ENCODE measurements around the gene CLCN1.

DNA sequence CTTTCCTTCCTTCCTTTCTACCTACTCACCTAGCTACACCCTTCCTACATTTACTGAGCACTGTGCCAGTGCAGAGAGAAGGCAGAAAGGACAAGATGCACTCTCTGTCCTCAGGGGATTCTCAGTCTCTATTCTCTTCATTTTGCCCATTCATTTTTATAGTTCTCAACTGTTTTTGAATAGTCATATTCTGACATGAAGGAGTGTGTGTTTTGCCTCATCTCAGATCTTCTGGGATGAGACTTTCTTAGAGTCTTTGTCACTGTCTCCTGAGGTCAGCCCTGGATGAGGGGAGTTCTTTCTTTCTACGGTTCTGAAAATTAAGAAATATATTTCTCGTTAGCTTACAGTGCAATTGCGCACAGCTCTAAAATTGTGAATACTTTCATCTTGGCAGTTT is 21.3 kb downstream of the CLCN1 start:
- TF ChIP-seq EZH2 (IDR thresholded peaks at IDR 0.05; ENCODE audit: borderline replicate concordance, low read depth, low read length, severe bottlenecking), result no peak
- TF ChIP-seq, protein P1, sequence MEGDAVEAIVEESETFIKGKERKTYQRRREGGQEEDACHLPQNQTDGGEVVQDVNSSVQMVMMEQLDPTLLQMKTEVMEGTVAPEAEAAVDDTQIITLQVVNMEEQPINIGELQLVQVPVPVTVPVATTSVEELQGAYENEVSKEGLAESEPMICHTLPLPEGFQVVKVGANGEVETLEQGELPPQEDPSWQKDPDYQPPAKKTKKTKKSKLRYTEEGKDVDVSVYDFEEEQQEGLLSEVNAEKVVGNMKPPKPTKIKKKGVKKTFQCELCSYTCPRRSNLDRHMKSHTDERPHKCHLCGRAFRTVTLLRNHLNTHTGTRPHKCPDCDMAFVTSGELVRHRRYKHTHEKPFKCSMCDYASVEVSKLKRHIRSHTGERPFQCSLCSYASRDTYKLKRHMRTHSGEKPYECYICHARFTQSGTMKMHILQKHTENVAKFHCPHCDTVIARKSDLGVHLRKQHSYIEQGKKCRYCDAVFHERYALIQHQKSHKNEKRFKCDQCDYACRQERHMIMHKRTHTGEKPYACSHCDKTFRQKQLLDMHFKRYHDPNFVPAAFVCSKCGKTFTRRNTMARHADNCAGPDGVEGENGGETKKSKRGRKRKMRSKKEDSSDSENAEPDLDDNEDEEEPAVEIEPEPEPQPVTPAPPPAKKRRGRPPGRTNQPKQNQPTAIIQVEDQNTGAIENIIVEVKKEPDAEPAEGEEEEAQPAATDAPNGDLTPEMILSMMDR (IDR thresholded peaks at IDR 0.05; ENCODE audit: borderline replicate concordance, extremely low read depth, low read length, poor library complexity, severe bottlenecking), result no peak
